Activated CD4-positive, CD25-positive, alpha-beta regulatory T cell treated with anti-CD3 and anti-CD28 coated beads, Interleukin-2, amount 50 U/mL, for 72 hours (primary cell): ENCODE measurements around the gene EPC2.
"Not testable (repeated sequence)": the region's sequence is repeated elsewhere in the genome, so short reads cannot be mapped to it uniquely, and the experiment has no call there.

Source experiments
- DNase-seq: peaks from one replicate; pipeline ENCODE4 v3.0.0; 2021

The EPC2 gene

GRCh38 chr2:148678302-148679179 is 34.0 kb downstream of the EPC2 start:
- not testable (repeated sequence) for DNase-seq

- DNase-seq, result no peak
Observed at GRCh38 chr2:148680462-148680861, 35.9 kb downstream of the EPC2 start.

GRCh38 chr2:148681443-148681842 is 36.9 kb downstream of the EPC2 start:
- no peak for DNase-seq

- DNase-seq, result not testable (repeated sequence)
Observed at GRCh38 chr2:148681862-148682261, 37.3 kb downstream of the EPC2 start.

- DNase-seq, result no peak
Observed at GRCh38 chr2:148684507-148684906, 40.0 kb downstream of the EPC2 start.

- no peak for DNase-seq
Observed at GRCh38 chr2:148687543-148687942, 43.0 kb downstream of the EPC2 start.

GRCh38 chr2:148688011-148688410 is 43.5 kb downstream of the EPC2 start:
- DNase-seq, result not testable (repeated sequence)

- no peak for DNase-seq
Observed at GRCh38 chr2:148696985-148697384, 52.4 kb downstream of the EPC2 start.

- no peak for DNase-seq
Observed at GRCh38 chr2:148699830-148700229, 55.3 kb downstream of the EPC2 start.

GRCh38 chr2:148701039-148701438 is 56.5 kb downstream of the EPC2 start:
- DNase-seq, result no peak

- no peak for DNase-seq
Observed at GRCh38 chr2:148701877-148702276, 57.3 kb downstream of the EPC2 start.

- DNase-seq, result no peak
Observed at GRCh38 chr2:148702475-148702874, 57.9 kb downstream of the EPC2 start.

- DNase-seq, result no peak
Observed at GRCh38 chr2:148704247-148704646, 59.7 kb downstream of the EPC2 start.

- no peak for DNase-seq
Observed at GRCh38 chr2:148716378-148716920, 71.9 kb downstream of the EPC2 start.

- DNase-seq, result no peak
Observed at GRCh38 chr2:148718039-148718438, 73.5 kb downstream of the EPC2 start.

- DNase-seq, result no peak
Observed at GRCh38 chr2:148719195-148719749, 74.7 kb downstream of the EPC2 start.

- no peak for DNase-seq
Observed at GRCh38 chr2:148719941-148720436, 75.4 kb downstream of the EPC2 start.

- no peak for DNase-seq
Observed at GRCh38 chr2:148720501-148721001, 76.0 kb downstream of the EPC2 start.

GRCh38 chr2:148721520-148721931 is 77.0 kb downstream of the EPC2 start:
- no peak for DNase-seq

- DNase-seq, result no peak
Observed at GRCh38 chr2:148721991-148722777, 77.6 kb downstream of the EPC2 start.

GRCh38 chr2:148725564-148725963 is 81.0 kb downstream of the EPC2 start:
- no peak for DNase-seq

GRCh38 chr2:148726228-148726627 is 81.7 kb downstream of the EPC2 start:
- no peak for DNase-seq

GRCh38 chr2:148730085-148730484 is 85.5 kb downstream of the EPC2 start:
- DNase-seq, result no peak
